Fibroblast of the aortic adventitia (primary cell): ENCODE data around the gene SLC25A53. TPM values are rescaled to one million over a fixed set of nuclear protein-coding genes. Genes with fewer than 3 reads are reported as not detected.
A peak's percentile ranks its signal among the peaks of the same experiment; 100 is the strongest.

ENCODE experiments used
- DNase-seq: peaks from one replicate; pipeline ENCODE4 v3.0.0-alpha.2; 2010; ENCODE audit warnings: low read depth
- H3K4me3 ChIP-seq: 2 replicates; pipeline ENCODE4 v1.5.1; 2011; ENCODE audit warnings: low read depth, mild to moderate bottlenecking, control low read depth, low read length, moderate library complexity
- CTCF ChIP-seq: IDR thresholded peaks from 2 replicates; pipeline ENCODE4 v1.5.1; 2011; ENCODE audit warnings: mild to moderate bottlenecking, low read length, control low read depth, inconsistent platforms; ENCODE audit not compliant: insufficient read depth
- total RNA-seq: library from RNA; depleted of rRNA; stranded (reverse); fragments of >200 nt; gene quantifications from 2 replicates; pipeline ENCODE4 v1.2.3, GENCODE V29; 2012; ENCODE audit warnings: low replicate concordance

Gene SLC25A53
- total RNA-seq, 1 donor, result 12.9 TPM

- no peak for TF ChIP-seq CTCF
- no peak for DNase-seq
- H3K4me3 ChIP-seq, result no peak overlapping the region
These were observed 31.1 kb upstream of the SLC25A53 start for GRCh38 chrX:104187931-104188330.

- H3K4me3 ChIP-seq, result no peak overlapping the region
- DNase-seq, result no peak
- no peak for TF ChIP-seq CTCF
These were observed 26.9 kb upstream of the SLC25A53 start for GRCh38 chrX:104183685-104184084.

GRCh38 chrX:104173841-104174240, 17.0 kb upstream of the SLC25A53 start:
- no peak for DNase-seq
- H3K4me3 ChIP-seq, result no peak overlapping the region
- no peak for TF ChIP-seq CTCF

- H3K4me3 ChIP-seq, result no peak overlapping the region
- peak; percentile 12 for DNase-seq
- TF ChIP-seq CTCF, result no peak
These were observed 16.0 kb upstream of the SLC25A53 start for GRCh38 chrX:104172788-104173187.

- DNase-seq, result no peak
- no peak for TF ChIP-seq CTCF
- no peak overlapping the region for H3K4me3 ChIP-seq
These were observed 15.3 kb upstream of the SLC25A53 start for GRCh38 chrX:104172121-104172520.

GRCh38 chrX:104168127-104168526, 11.3 kb upstream of the SLC25A53 start:
- H3K4me3 ChIP-seq, result peak overlapping the region; percentile 79
- TF ChIP-seq CTCF, result no peak
- no peak for DNase-seq

GRCh38 chrX:104166735-104167436, 10.1 kb upstream of the SLC25A53 start:
- no peak for DNase-seq
- H3K4me3 ChIP-seq, result peak overlapping the region; percentile 79
- no peak for TF ChIP-seq CTCF
